Activated CD8-positive, alpha-beta T cell treated with anti-CD3 and anti-CD28 coated beads for 36 hours (primary cell): Measurements from ENCODE around the gene TMPRSS13. TPM values are rescaled to one million over a fixed set of nuclear protein-coding genes. Genes with fewer than 3 reads are reported as not detected.

ENCODE experiments used
- ATAC-seq: fragments of 200-7000 bp; cut with Tn5 transposase; one replicate; pipeline ENCODE4 v1.10.0; 2021; ENCODE audit warnings: mild to moderate bottlenecking, moderate library complexity
- CTCF ChIA-PET: fragments of 350-600 bp; sonication (Branson Sonifier 250); formaldehyde crosslinking; loops from one replicate; lab custom pipeline; 2021; ENCODE audit warnings: antibody characterized with exemption; lab: Charles Lee
- POLR2A ChIA-PET: fragments of 350-600 bp; sonication (Branson Sonifier 250); formaldehyde crosslinking; loops from one replicate; lab custom pipeline; 2021; ENCODE audit warnings: antibody characterized with exemption; lab: Charles Lee
- DNase-seq: peaks from one replicate; pipeline ENCODE4 v3.0.0-alpha.2; 2020
- H3K27ac Mint-ChIP-seq: one replicate; pipeline ENCODE4 v1.8.0; 2021; ENCODE audit warnings: mild to moderate bottlenecking, mixed read lengths
- H3K27me3 Mint-ChIP-seq: one replicate; pipeline ENCODE4 v1.8.0; 2021; ENCODE audit warnings: mixed read lengths
- H3K36me3 Mint-ChIP-seq: one replicate; pipeline ENCODE4 v1.8.0; 2021; ENCODE audit warnings: low read depth, mixed read lengths
- H3K4me1 Mint-ChIP-seq: one replicate; pipeline ENCODE4 v1.8.0; 2021; ENCODE audit warnings: low read depth, mixed read lengths
- H3K4me3 Mint-ChIP-seq: one replicate; pipeline ENCODE4 v1.8.0; 2021; ENCODE audit warnings: mild to moderate bottlenecking, moderate library complexity, mixed read lengths
- H3K9me3 Mint-ChIP-seq: one replicate; pipeline ENCODE4 v1.8.0; 2021; ENCODE audit warnings: mixed read lengths
- CTCF ChIP-seq: fragments of 200-600 bp; IDR thresholded peaks from one replicate; pipeline ENCODE4 v1.8.0; 2022; ENCODE audit warnings: antibody characterized with exemption, mild to moderate bottlenecking
- intact Hi-C: fragments of 100-400 bp; cut with micrococcal nuclease; formaldehyde crosslinking; loops from one replicate; pipeline ENCODE4 v1.10.0; 2022
- total RNA-seq, 2 experiments: library from RNA; stranded (reverse); gene quantifications; one replicate each; pipeline ENCODE4 v1.2.3, GENCODE V29; 2021

The TMPRSS13 gene
- total RNA-seq, 2 experiments from 2014 or later, result 3.5 to 4.7 TPM

- H3K27me3 Mint-ChIP-seq, result no peaks in the 10 kb centered on the region
- H3K9me3 Mint-ChIP-seq, result no peaks in the 10 kb centered on the region
- ATAC-seq (no peak), DNase-seq (no peak)
- ChIA-PET CTCF (interaction anchor here (1.4 kb wide), 1 partner anchor 35 kb away, joined by 3 read pairs; no protein-coding TSS in a partner anchor), POLR2A (interaction anchor here (0.9 kb wide), 1 partner anchor 85 kb away, joined by 3 read pairs; no protein-coding TSS in a partner anchor)
- intact Hi-C loops, result no loop called here
- no peaks in the 10 kb centered on the region for H3K36me3 Mint-ChIP-seq
- no peaks in the 10 kb centered on the region for H3K4me1 Mint-ChIP-seq
- TF ChIP-seq CTCF, result no peak
- H3K4me3 Mint-ChIP-seq, result no peak overlapping the region
- H3K27ac Mint-ChIP-seq, result no peak overlapping the region
Measured at GRCh38 chr11:117900121-117900648, 29.0 kb downstream of the TMPRSS13 start.

GRCh38 chr11:117898059-117898458, 31.1 kb downstream of the TMPRSS13 start:
- H3K4me3 Mint-ChIP-seq, result no peak overlapping the region

GRCh38 chr11:117892651-117893050, 36.6 kb downstream of the TMPRSS13 start:
- no peaks in the 10 kb centered on the region for H3K36me3 Mint-ChIP-seq
- ATAC-seq (no peak), DNase-seq (no peak)
- peaks cover 6% of the 10 kb centered on the region for H3K9me3 Mint-ChIP-seq
- H3K27me3 Mint-ChIP-seq, result no peaks in the 10 kb centered on the region
- intact Hi-C loops, result no loop called here
- H3K4me1 Mint-ChIP-seq, result no peaks in the 10 kb centered on the region
- H3K4me3 Mint-ChIP-seq, result no peak overlapping the region
- CTCF ChIA-PET, result interaction anchor here (1.0 to 1.9 kb wide), 2 partner anchors 11 to 161 kb away, joined by 3 to 9 read pairs; no protein-coding TSS in a partner anchor
- TF ChIP-seq CTCF, result no peak
- POLR2A ChIA-PET, result interaction anchor here (0.6 kb wide), 1 partner anchor 255 kb away, joined by 3 read pairs; no protein-coding TSS in a partner anchor
- H3K27ac Mint-ChIP-seq, result no peak overlapping the region

More at GRCh38 chr11:117898059-117898458, 31.1 kb downstream of the TMPRSS13 start:
- Mint-ChIP-seq H3K4me1 (no peaks in the 10 kb centered on the region), H3K27ac (no peak overlapping the region), H3K27me3 (no peaks in the 10 kb centered on the region), H3K36me3 (no peaks in the 10 kb centered on the region), H3K9me3 (peaks cover under 1% of the 10 kb centered on the region)
- TF ChIP-seq CTCF, result no peak
- DNase-seq, result no peak
- CTCF ChIA-PET, result interaction anchor here (1.0 to 1.8 kb wide), 3 partner anchors 9 to 48 kb away, joined by 4 to 5 read pairs (median 4); no protein-coding TSS in a partner anchor
- no peak for ATAC-seq
- intact Hi-C loops, result no loop called here
- POLR2A ChIA-PET, result no interaction called here

GRCh38 chr11:117891362-117891761, 37.8 kb downstream of the TMPRSS13 start:
- no peak overlapping the region for H3K4me3 Mint-ChIP-seq
- ChIA-PET CTCF (interaction anchor here (0.8 to 1.9 kb wide), 4 partner anchors 13 to 162 kb away, joined by 3 to 9 read pairs (median 4); no protein-coding TSS in a partner anchor), POLR2A (no interaction called here)
- no peaks in the 10 kb centered on the region for H3K4me1 Mint-ChIP-seq
- intact Hi-C loops, result no loop called here
- peaks cover 6% of the 10 kb centered on the region for H3K9me3 Mint-ChIP-seq
- TF ChIP-seq CTCF, result no peak
- ATAC-seq (no peak), DNase-seq (no peak)
- no peaks in the 10 kb centered on the region for H3K27me3 Mint-ChIP-seq
- no peaks in the 10 kb centered on the region for H3K36me3 Mint-ChIP-seq
- H3K27ac Mint-ChIP-seq, result no peak overlapping the region

- no peak for TF ChIP-seq CTCF
- H3K27me3 Mint-ChIP-seq, result no peaks in the 10 kb centered on the region
- H3K4me3 Mint-ChIP-seq, result no peak overlapping the region
- H3K9me3 Mint-ChIP-seq, result peaks cover 6% of the 10 kb centered on the region
- no peaks in the 10 kb centered on the region for H3K4me1 Mint-ChIP-seq
- no peak for DNase-seq
- no peak overlapping the region for H3K27ac Mint-ChIP-seq
- intact Hi-C loops, result no loop called here
- CTCF ChIA-PET, result interaction anchor here (0.8 to 1.1 kb wide), 4 partner anchors 9 to 165 kb away, joined by 3 to 4 read pairs (median 3); no protein-coding TSS in a partner anchor
- no peaks in the 10 kb centered on the region for H3K36me3 Mint-ChIP-seq
- ATAC-seq, result no peak
- POLR2A ChIA-PET, result no interaction called here
Measured at GRCh38 chr11:117888139-117888566, 41.0 kb downstream of the TMPRSS13 start.
